Transverse colon (tissue), 4 donors: Measurements from ENCODE around the gene TMEM187. TPM values are rescaled to one million over a fixed set of nuclear protein-coding genes. Genes with fewer than 3 reads are reported as not detected.
A peak's percentile ranks its signal among the peaks of the same experiment; 100 is the strongest.

Source experiments
- DNase-seq: peaks from one replicate; pipeline ENCODE4 v3.0.0-alpha.2; 2019
- H3K27ac ChIP-seq, 4 donors: fragments of 200-600 bp; sonication (generic); 2 replicates each; pipeline ENCODE4 v1.5.1; 2016 to 2018; ENCODE audit warnings: inconsistent platforms in 4 of 4
- H3K27me3 ChIP-seq: fragments of 200-600 bp; sonication (generic); 2 replicates; pipeline ENCODE4 v1.5.1; 2017; ENCODE audit warnings: inconsistent platforms
- H3K36me3 ChIP-seq, 4 donors: fragments of 200-600 bp; sonication (generic); 2 replicates each; pipeline ENCODE4 v1.5.1; 2017 to 2019; ENCODE audit warnings: inconsistent platforms in 4 of 4
- H3K4me1 ChIP-seq, 4 donors: fragments of 200-600 bp; sonication (generic); 2 replicates each; pipeline ENCODE4 v1.5.1; 2017 to 2020; ENCODE audit warnings: inconsistent platforms in 4 of 4
- H3K4me3 ChIP-seq, 4 donors: fragments of 200-600 bp; sonication (generic); 1 replicate in 1 of 4; 2 replicates in 3 of 4; pipeline versions ENCODE4 v1.5.1 to v1.6.1; 2017 to 2019; ENCODE audit warnings: inconsistent platforms in 4 of 4
- H3K9me3 ChIP-seq, 2 donors: fragments of 200-600 bp; sonication (generic); 2 replicates each; pipeline ENCODE4 v1.5.1; 2017 to 2019; ENCODE audit warnings: inconsistent platforms in 2 of 2
- CTCF ChIP-seq, 5 experiments: fragments of 200-600 bp in 3 of 5; fragments of 450-650 bp in 2 of 5; sonication (generic) in 3 of 5; IDR thresholded peaks; 1 replicate in 2 of 5; 2 replicates in 3 of 5; pipeline ENCODE4 v1.5.1; 2016 to 2017; ENCODE audit warnings: antibody characterized with exemption in 5 of 5, inconsistent platforms in 3 of 5, mild to moderate bottlenecking in 2 of 5, moderate library complexity in 1 of 5
- EP300 ChIP-seq: sonication (generic); formaldehyde crosslinking; IDR thresholded peaks from one replicate; pipeline ENCODE4 v1.6.1; 2017; ENCODE audit warnings: antibody characterized with exemption, low read depth
- POLR2A ChIP-seq: fragments of 450-650 bp; IDR thresholded peaks from one replicate; pipeline ENCODE4 v1.6.1; 2016; ENCODE audit warnings: antibody characterized with exemption, mild to moderate bottlenecking, moderate library complexity
- POLR2AphosphoS5 ChIP-seq, 3 donors: sonication (generic); formaldehyde crosslinking; IDR thresholded peaks; one replicate each; pipeline ENCODE4 v1.6.1; 2016; ENCODE audit warnings: antibody characterized with exemption in 3 of 3
- WGBS, 2 donors: methylation state at CpG; one replicate each; pipeline ENCODE4 v1.1.5; 2018; ENCODE audit warnings: low coverage in 1 of 2; 5-methylcytosine and 5-hydroxymethylcytosine counted together
- in situ Hi-C, 4 donors: fragments of 200-750 bp; cut with MboI; loops; one replicate each; pipeline versions ENCODE4 v1.15.0 to v1.15.1; 2017; ENCODE audit warnings: low sequenced_read_pairs in 3 of 4, low pct_ligation_motif_present in 1 of 4, low pct_unique_long_range_greater_than_20kb in 1 of 4
- intact Hi-C: fragments of 100-400 bp; cut with DNase I; formaldehyde crosslinking; loops from one replicate; pipeline ENCODE4 v1.15.1; 2023; ENCODE audit warnings: low total_unique reads
- total RNA-seq, 4 donors: library from RNA; depleted of rRNA; stranded (reverse); fragments of >200 nt; gene quantifications; one replicate each; pipeline ENCODE4 v1.1.0, GENCODE V29; 2016

Gene TMEM187
- total RNA-seq, 4 donors from 2014 or later: 1.6 to 11.2 (median 5.5) TPM

DNA sequence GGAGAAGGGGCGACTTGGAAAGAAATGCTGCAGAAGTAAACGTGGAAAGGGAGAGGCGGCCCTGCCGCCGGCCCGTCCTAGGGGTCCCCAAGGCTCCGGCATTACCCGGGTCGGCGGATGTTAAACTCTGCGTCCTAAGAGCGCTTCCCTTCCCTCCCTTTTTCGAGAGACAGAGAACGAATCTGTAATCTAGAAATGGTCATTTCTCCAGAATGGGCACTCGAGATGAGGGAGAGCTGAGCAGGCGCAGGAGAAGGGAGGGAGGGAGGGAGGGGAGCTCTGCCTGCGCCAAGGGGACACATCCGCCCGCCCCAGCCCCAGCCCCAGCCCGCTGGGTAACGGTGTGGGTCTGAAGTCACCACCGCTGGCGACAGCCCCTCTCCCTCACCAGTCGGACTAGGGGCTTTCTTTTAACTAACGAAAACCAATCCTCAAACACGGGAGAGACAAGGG lies 2.6 kb upstream of the TMEM187 start:
- no peak for DNase-seq
- WGBS, 2 donors: 27% methylated on average over 25 of the region's 26 CpGs; no CpG with 5 or more reads in 1 of the 2 donors
- Histone ChIP-seq H3K4me1 (peaks cover 11 to 58% (median 50%) of the 10 kb centered on the region in 4 donors), H3K27ac (peak overlapping the region; percentile 94 to 100 (median 98)), H3K4me3 (peak overlapping the region; percentile 63 to 91 (median 86)), H3K27me3 (no peaks in the 10 kb centered on the region), H3K9me3 (no peaks in the 10 kb centered on the region), H3K36me3 (no peaks in the 10 kb centered on the region)
- in situ Hi-C loops (loop anchor here in 2 of 4 donors (25.0 kb wide), 2 partner anchors 208 to 567 kb away; partner anchors contain the start of genes G6PD (in 1 of the 2), IKBKG (in 1 of the 2) and PLXNB3 (in 1 of the 2)), intact Hi-C loops (no loop called here)
- no peak for TF ChIP-seq CTCF (IDR thresholded peaks at IDR 0.05)
- TF ChIP-seq POLR2AphosphoS5 (IDR thresholded peaks at IDR 0.05): no peak
- TF ChIP-seq POLR2A: no peak
- no peak for TF ChIP-seq EP300

DNA sequence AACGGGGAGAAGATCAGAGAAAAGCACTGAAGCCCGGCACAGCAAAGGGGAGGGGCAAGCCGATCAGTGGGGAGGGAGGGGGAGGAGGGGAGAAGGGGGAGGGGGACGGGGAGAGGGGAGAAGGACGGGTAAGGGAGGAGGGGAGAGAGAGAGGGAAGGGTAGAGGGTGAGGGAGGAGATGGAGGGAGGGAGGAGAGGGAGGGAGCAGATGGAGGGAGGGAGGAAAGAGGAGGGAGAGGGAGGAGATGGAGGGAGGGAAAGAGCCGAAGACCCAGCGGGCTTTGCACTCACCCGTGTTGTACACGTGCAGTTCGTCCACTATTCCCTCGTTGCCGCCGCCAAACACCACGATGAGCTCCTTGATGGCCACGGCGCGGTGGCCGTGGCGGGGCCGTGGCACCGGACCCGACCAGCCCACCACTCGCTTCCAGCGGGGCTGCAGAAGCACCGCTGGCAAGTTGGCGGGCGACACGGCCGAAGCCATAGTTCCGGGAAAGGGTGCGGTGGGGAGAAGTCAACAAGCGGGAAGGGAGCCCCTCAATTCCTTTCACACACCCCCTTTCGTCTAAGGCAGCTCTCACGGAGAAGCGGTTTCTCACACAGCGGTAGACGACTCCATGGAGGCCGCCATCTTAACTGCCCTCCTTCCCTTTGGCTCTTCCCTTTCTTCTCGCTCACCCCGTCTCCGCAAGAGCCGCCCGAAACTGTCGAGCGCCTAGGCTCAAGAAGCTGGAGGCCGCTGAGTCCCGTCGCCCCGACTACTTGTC lies 2.0 kb upstream of the TMEM187 start:
- Histone ChIP-seq H3K4me1 (peaks cover 9 to 58% (median 53%) of the 10 kb centered on the region in 4 donors), H3K27ac (peak overlapping the region; percentile 94 to 100 (median 98)), H3K4me3 (peak overlapping the region; percentile 63 to 91 (median 86)), H3K9me3 (no peaks in the 10 kb centered on the region), H3K36me3 (no peaks in the 10 kb centered on the region), H3K27me3 (no peaks in the 10 kb centered on the region)
- intact Hi-C loops: no loop called here
- 0 to 21% methylated on average over 3 to 47 of the region's 49 CpGs for WGBS, 2 donors
- no peak for TF ChIP-seq EP300
- TF ChIP-seq POLR2AphosphoS5 (IDR thresholded peaks at IDR 0.05): no peak
- no peak for TF ChIP-seq POLR2A
- no peak for TF ChIP-seq CTCF (IDR thresholded peaks at IDR 0.05)
- in situ Hi-C loops: loop anchor here in 2 of 4 donors (25.0 kb wide), 2 partner anchors 208 to 567 kb away; partner anchors contain the start of genes G6PD (in 1 of the 2), IKBKG (in 1 of the 2) and PLXNB3 (in 1 of the 2)
- DNase-seq: no peak

GRCh38 chrX:153971124-153971449 lies 1.5 kb upstream of the TMEM187 start:
- TF ChIP-seq EP300 (no peak), CTCF (IDR thresholded peaks at IDR 0.05) (no peak), POLR2AphosphoS5 (IDR thresholded peaks at IDR 0.05) (peak; percentile 17 to 44 (median 36)), POLR2A (peak; percentile 68)
- Histone ChIP-seq H3K4me3 (peak overlapping the region; percentile 63 to 91 (median 86)), H3K36me3 (no peaks in the 10 kb centered on the region), H3K9me3 (no peaks in the 10 kb centered on the region), H3K27me3 (no peaks in the 10 kb centered on the region), H3K4me1 (peaks cover 4 to 54% (median 52%) of the 10 kb centered on the region in 4 donors), H3K27ac (peak overlapping the region; percentile 94 to 100 (median 98))
- in situ Hi-C loops (loop anchor here in 2 of 4 donors (25.0 kb wide), 2 partner anchors 209 to 566 kb away; partner anchors contain the start of genes G6PD (in 1 of the 2), IKBKG (in 1 of the 2) and PLXNB3 (in 1 of the 2)), intact Hi-C loops (no loop called here)
- peak; percentile 95 for DNase-seq
- WGBS, 2 donors: 12% methylated on average over 23 of the region's 34 CpGs; no CpG with 5 or more reads in 1 of the 2 donors
